ENCODE measurements around the gene TESK1. TPM values are rescaled to one million over a fixed set of nuclear protein-coding genes. Genes with fewer than 3 reads are reported as not detected.

The TESK1 gene
- total RNA-seq, 1 donor from 2014 or later = 28.7 TPM

- H3K9me3 Mint-ChIP-seq (ENCODE audit: unreplicated experiment) = peaks cover 10% of the 10 kb centered on the region
- TF ChIP-seq, protein P1, sequence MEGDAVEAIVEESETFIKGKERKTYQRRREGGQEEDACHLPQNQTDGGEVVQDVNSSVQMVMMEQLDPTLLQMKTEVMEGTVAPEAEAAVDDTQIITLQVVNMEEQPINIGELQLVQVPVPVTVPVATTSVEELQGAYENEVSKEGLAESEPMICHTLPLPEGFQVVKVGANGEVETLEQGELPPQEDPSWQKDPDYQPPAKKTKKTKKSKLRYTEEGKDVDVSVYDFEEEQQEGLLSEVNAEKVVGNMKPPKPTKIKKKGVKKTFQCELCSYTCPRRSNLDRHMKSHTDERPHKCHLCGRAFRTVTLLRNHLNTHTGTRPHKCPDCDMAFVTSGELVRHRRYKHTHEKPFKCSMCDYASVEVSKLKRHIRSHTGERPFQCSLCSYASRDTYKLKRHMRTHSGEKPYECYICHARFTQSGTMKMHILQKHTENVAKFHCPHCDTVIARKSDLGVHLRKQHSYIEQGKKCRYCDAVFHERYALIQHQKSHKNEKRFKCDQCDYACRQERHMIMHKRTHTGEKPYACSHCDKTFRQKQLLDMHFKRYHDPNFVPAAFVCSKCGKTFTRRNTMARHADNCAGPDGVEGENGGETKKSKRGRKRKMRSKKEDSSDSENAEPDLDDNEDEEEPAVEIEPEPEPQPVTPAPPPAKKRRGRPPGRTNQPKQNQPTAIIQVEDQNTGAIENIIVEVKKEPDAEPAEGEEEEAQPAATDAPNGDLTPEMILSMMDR (IDR thresholded peaks at IDR 0.05; ENCODE audit: partially characterized antibody, unreplicated experiment) = no peak
- H3K4me1 Mint-ChIP-seq (ENCODE audit: low read depth, unreplicated experiment) = peaks cover 5% of the 10 kb centered on the region
- H3K27me3 Mint-ChIP-seq (ENCODE audit: unreplicated experiment) = peaks cover 6% of the 10 kb centered on the region
- peak overlapping the region; percentile 84 for H3K4me3 Mint-ChIP-seq (ENCODE audit: unreplicated experiment)
- H3K36me3 Mint-ChIP-seq (ENCODE audit: unreplicated experiment) = no peaks in the 10 kb centered on the region
- H3K27ac Mint-ChIP-seq (ENCODE audit: unreplicated experiment) = no peak overlapping the region
- DNase-seq = peak; percentile 55
These were observed 482 bp downstream of the TESK1 start for GRCh38 chr9:35605351-35606137.

- TF ChIP-seq, protein P1 (IDR thresholded peaks at IDR 0.05; ENCODE audit: partially characterized antibody, unreplicated experiment) = no peak
- no peak for DNase-seq
- H3K36me3 Mint-ChIP-seq (ENCODE audit: unreplicated experiment) = no peaks in the 10 kb centered on the region
- peaks cover 5% of the 10 kb centered on the region for H3K4me1 Mint-ChIP-seq (ENCODE audit: low read depth, unreplicated experiment)
- H3K9me3 Mint-ChIP-seq (ENCODE audit: unreplicated experiment) = peaks cover 10% of the 10 kb centered on the region
- H3K27me3 Mint-ChIP-seq (ENCODE audit: unreplicated experiment) = peaks cover 6% of the 10 kb centered on the region
- H3K27ac Mint-ChIP-seq (ENCODE audit: unreplicated experiment) = no peak overlapping the region
- H3K4me3 Mint-ChIP-seq (ENCODE audit: unreplicated experiment) = peak overlapping the region; percentile 84
These were observed 1.1 kb downstream of the TESK1 start for GRCh38 chr9:35606138-35606504.

DNA sequence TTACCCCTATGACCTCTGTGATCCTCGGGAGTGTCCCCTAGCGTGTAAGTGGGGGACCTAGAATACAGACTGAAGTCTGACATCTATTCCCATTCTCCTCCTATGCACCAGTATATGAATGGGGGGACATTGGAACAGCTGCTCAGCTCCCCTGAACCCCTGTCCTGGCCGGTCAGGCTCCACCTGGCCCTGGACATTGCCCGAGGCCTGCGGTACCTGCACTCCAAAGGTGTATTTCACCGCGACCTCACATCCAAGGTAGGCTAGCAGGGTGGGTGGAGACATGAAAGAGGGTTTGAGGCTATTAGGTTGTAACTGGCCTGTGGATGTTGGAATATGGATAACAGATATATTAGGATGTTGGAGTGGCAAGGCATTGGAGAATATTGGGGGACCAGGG lies 1.7 kb downstream of the TESK1 start:
- no peaks in the 10 kb centered on the region for H3K36me3 Mint-ChIP-seq (ENCODE audit: unreplicated experiment)
- peaks cover 6% of the 10 kb centered on the region for H3K27me3 Mint-ChIP-seq (ENCODE audit: unreplicated experiment)
- H3K4me1 Mint-ChIP-seq (ENCODE audit: low read depth, unreplicated experiment) = peaks cover 5% of the 10 kb centered on the region
- no peak overlapping the region for H3K4me3 Mint-ChIP-seq (ENCODE audit: unreplicated experiment)
- H3K27ac Mint-ChIP-seq (ENCODE audit: unreplicated experiment) = no peak overlapping the region
- TF ChIP-seq, protein P1 (IDR thresholded peaks at IDR 0.05; ENCODE audit: partially characterized antibody, unreplicated experiment) = no peak
- no peak for DNase-seq
- peaks cover 10% of the 10 kb centered on the region for H3K9me3 Mint-ChIP-seq (ENCODE audit: unreplicated experiment)

DNA sequence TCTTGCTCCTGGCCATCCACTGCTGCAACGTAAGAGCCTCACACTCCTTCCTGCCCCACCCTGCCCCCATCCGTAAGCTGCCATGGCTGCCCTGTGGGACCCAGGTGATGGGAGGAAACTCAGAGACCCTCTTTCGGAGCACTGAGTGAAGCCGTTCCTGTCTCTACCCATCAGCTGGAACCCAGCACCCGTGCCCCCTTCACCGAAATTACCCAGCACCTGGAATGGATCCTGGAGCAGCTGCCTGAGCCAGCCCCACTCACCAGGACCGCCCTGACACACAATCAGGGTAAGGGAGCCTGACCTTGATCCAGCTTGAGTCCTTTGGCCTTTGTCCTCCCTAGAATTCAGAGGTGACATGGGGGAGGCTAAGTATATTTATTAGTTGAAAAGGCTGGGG lies 3.2 kb downstream of the TESK1 start:
- Mint-ChIP-seq H3K4me1 (ENCODE audit: low read depth, unreplicated experiment) (peaks cover 2% of the 10 kb centered on the region), H3K4me3 (ENCODE audit: unreplicated experiment) (no peak overlapping the region), H3K27me3 (ENCODE audit: unreplicated experiment) (peaks cover 8% of the 10 kb centered on the region), H3K27ac (ENCODE audit: unreplicated experiment) (no peak overlapping the region), H3K9me3 (ENCODE audit: unreplicated experiment) (peaks cover 10% of the 10 kb centered on the region), H3K36me3 (ENCODE audit: unreplicated experiment) (no peaks in the 10 kb centered on the region)
- no peak for DNase-seq
- TF ChIP-seq, protein P1 (IDR thresholded peaks at IDR 0.05; ENCODE audit: partially characterized antibody, unreplicated experiment) = no peak

- no peak for DNase-seq
- TF ChIP-seq, protein P1 (IDR thresholded peaks at IDR 0.05; ENCODE audit: partially characterized antibody, unreplicated experiment) = no peak
- H3K36me3 Mint-ChIP-seq (ENCODE audit: unreplicated experiment) = no peaks in the 10 kb centered on the region
- H3K4me1 Mint-ChIP-seq (ENCODE audit: low read depth, unreplicated experiment) = no peaks in the 10 kb centered on the region
- no peak overlapping the region for H3K27ac Mint-ChIP-seq (ENCODE audit: unreplicated experiment)
- peaks cover 6% of the 10 kb centered on the region for H3K9me3 Mint-ChIP-seq (ENCODE audit: unreplicated experiment)
- H3K27me3 Mint-ChIP-seq (ENCODE audit: unreplicated experiment) = peaks cover 9% of the 10 kb centered on the region
- H3K4me3 Mint-ChIP-seq (ENCODE audit: unreplicated experiment) = no peak overlapping the region
These were observed 4.1 kb downstream of the TESK1 start for GRCh38 chr9:35609001-35609819.

Data from glutamatergic neuron (in vitro differentiated cells).